Fibroblast of gingiva (primary cell): Measurements from ENCODE around the gene BRINP3.

Experiments
- DNase-seq: peaks from one replicate; pipeline ENCODE4 v3.0.0-alpha.2; 2011; ENCODE audit warnings: low read depth

The BRINP3 gene

DNA sequence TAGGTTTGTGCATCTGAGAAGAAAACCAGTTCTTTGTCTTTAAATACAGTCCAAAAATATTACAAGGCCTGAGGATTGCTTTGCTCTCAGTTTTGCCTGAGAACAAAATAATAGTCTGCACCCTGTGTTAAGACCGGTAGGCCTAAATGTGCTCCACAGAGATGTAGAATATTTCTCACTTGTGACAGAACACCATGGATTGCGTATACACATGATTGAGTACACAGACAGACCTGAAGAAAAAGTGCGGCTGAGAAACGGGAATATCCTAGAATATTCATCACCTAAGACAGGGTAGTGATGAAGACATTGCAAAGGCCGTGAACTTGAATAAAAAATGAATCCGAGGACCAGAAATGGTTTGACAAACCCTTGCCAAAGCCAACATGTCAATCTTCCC, 155.4 kb downstream of the BRINP3 start:
- DNase-seq, result no peak

- DNase-seq, result no peak
Observed at GRCh38 chr1:190320952-190321351, 156.7 kb downstream of the BRINP3 start.

GRCh38 chr1:190312763-190313162, 164.9 kb downstream of the BRINP3 start:
- DNase-seq, result no peak

- DNase-seq, result no peak
Observed at GRCh38 chr1:190303501-190303900, 174.2 kb downstream of the BRINP3 start.

DNA sequence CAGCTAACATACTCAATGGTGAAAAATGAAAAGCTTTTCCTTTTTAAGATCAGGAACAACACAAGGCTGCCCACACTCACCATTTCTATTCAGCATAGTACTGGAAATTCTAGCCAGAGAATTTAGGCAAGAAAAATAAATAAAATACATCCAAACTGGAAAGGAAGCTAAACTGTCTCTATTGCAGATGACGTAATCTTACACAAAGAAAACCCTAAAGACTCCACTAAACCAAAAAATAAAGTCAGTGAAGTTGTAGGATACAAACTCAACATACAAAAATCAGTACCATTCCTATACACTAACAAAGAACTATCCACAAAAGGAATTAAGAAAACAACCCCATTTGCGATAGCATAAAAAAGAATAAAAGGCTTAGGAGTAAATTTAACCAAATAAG, 181.2 kb downstream of the BRINP3 start:
- no peak for DNase-seq

GRCh38 chr1:190289897-190290296, 187.8 kb downstream of the BRINP3 start:
- DNase-seq, result no peak

DNA sequence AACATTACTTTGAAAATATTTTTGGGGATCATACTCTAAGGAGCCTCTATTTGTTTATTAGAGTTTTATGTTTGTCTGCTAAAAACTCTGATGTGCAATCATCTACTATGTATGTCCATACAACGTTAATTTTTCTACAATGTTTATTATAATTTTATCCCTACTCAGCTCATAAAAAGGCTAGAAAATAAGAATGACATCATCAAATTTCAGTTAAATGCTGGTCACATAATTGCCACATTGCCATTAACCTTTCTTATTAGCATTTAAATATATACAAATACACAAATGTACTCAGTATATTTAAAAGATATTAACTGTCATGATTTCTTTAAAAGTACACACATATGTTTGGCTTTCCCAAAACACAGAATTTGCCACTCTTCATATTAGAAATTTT, 191.6 kb downstream of the BRINP3 start:
- no peak for DNase-seq

DNA sequence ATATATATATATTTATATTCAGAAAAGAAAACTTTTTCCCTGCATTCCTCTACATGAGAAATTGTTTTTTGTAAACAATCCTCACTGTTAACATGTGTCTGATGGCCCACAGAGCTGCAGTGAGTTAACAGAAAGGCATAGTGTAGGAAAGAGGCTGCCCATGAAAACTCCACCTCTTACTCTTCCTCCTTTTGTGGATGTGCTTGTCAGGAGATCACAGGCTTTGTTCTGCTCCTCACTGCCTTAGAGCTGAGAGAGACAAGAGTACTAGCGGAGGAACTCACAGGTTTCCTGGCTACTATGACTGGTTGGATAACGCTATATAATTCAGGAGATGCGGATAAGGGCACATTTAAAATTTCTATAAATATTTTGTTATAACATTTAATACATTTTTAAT, 200.6 kb downstream of the BRINP3 start:
- no peak for DNase-seq

- no peak for DNase-seq
Observed at GRCh38 chr1:190274721-190275120, 202.9 kb downstream of the BRINP3 start.

GRCh38 chr1:190273161-190273560, 204.5 kb downstream of the BRINP3 start:
- no peak for DNase-seq

DNA sequence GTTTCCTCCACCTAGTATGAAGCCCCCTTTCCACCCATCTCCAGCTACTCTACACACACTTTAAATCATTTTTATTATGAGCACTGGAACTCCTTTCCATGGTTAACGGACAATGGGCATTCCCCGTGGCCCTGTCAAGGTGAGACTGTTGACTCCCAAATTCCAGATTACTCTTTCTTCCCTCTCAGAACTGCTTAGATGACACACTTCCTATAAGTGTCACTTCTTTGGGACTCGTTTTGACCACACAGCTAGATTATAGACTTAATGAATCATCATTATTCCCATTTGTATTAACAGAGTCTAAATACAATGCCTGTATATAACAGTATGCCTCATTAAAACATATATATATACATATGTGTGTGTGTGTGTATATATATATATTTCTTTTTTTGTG, 215.1 kb downstream of the BRINP3 start:
- no peak for DNase-seq

- DNase-seq, result no peak
Observed at GRCh38 chr1:190259424-190259823, 218.2 kb downstream of the BRINP3 start.

DNA sequence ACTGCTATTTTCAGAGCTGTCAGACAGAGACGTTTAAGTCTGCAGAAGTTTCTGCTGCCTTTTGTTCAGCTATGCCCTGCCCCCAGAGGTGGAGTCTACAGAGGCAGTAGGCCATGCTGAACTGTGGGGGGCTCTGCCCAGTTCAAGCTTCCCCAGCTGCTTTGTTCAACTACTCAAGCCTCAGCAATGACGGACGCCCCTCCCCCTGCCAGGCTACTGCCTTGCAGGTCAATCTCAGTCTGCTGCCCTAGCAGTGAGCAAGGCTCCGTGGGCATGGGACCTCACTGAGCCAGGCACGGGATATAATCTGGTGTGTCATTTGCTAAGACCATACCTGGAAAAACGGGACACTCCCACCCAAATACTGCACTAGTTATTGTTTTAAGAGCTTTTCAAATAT, 219.7 kb downstream of the BRINP3 start:
- no peak for DNase-seq

GRCh38 chr1:190252046-190252445, 225.6 kb downstream of the BRINP3 start:
- no peak for DNase-seq

- DNase-seq, result no peak
Observed at GRCh38 chr1:190250368-190250767, 227.3 kb downstream of the BRINP3 start.

DNA sequence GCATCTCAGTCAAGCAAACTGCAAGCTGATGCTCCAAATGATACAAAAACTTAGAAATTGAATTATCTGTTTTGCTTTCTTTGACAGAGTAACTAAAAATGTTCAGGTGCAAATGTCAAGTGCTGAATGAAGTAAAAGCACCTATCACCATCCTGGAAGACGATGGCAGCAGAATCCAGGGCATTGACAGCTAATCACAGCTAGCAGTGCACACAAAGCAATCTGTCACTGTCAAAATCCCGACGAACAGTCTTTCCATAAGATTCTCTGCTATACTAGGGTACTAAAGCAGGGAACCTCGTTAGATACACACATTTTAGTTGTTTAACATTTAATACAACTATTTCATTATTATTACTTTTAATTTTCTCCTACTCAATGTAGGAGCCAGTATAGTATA, 233.3 kb downstream of the BRINP3 start:
- DNase-seq, result no peak

- DNase-seq, result no peak
Observed at GRCh38 chr1:190243056-190243455, 234.6 kb downstream of the BRINP3 start.

DNA sequence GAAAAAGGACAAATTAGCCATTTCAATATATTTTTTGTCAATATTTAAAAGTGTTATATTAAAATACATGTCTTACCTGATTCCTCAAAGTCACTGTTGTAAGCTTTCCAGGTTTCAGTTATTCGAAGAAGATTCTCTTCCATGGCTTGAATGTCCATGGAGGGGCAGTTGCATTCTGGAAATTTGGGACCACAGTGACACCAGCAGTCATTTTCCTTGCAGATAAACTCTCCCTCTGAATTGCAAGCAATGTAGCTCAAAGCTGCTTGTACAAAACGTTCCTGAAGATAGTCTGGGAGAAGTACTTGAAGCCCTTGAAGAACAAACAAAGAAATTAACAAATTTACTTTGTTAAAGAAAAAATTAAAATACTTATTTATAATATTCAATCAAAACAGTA, 251.7 kb downstream of the BRINP3 start:
- no peak for DNase-seq

- no peak for DNase-seq
Observed at GRCh38 chr1:190212450-190212849, 265.2 kb downstream of the BRINP3 start.

- DNase-seq, result no peak
Observed at GRCh38 chr1:190207733-190208132, 269.9 kb downstream of the BRINP3 start.

DNA sequence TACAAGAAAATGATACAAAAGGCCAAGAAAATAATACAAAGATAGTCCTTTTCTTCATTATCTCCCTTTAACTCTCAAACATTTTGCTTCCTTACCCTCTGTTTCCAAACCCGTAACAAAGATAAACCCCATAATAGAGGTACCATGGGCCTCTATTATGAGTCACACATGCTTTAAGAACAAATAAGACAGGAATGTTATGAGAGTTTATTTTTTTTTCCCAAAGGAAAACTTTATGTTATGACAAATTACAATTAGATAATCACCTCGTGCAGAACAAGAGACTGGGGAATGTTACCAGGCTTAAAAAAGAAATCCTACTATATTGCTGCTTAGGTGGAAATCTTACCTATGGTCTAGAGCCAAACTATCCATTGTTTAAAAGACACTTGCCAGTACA, 272.0 kb downstream of the BRINP3 start:
- no peak for DNase-seq

DNA sequence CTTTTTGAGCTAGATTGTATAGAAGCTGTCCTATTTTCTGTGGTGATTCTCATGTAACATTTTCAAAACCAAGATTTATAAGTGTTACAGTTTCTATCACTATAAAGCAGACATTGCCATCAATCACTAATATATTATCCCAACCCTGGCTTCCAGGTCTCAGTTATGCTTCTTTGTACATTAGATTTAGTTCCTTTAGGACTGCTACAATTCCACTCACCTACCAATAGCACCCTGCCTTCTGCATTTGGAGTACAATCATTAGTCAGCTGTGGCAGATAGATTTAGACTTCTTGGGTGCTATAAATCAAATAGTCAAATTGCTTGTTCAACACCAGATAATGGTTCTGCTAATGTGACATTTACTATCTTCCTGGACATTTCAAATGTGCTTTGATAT, 281.6 kb downstream of the BRINP3 start:
- DNase-seq, result no peak

GRCh38 chr1:190193508-190194115, 284.1 kb downstream of the BRINP3 start:
- no peak for DNase-seq

DNA sequence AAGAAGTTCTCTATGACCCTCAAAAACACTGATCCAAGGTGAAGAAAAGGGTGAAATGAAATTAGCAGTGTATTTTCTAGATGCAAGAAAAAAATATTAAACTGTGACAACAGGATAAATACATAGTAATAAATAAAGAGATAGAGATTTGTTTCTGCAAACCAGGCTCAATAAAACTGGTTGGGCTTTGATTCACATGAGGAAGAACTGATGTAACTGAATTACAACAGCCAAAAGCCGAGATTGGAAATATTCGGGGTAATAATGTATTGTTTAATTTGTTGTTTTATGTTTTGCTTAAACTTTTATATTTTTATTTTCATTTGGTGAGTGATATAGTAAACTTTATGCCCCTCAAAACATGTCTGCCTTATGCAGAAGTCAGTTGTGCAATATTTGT, 285.0 kb downstream of the BRINP3 start:
- DNase-seq, result no peak

- DNase-seq, result no peak
Observed at GRCh38 chr1:190183588-190183987, 294.1 kb downstream of the BRINP3 start.
